SHP77 (cell line): ENCODE measurements around the gene LHFPL3.
"Not testable (repeated sequence)": the region's sequence is repeated elsewhere in the genome, so short reads cannot be mapped to it uniquely, and the experiment has no call there.

Source experiments
- DNase-seq, 2 experiments: peaks; one replicate each; lab custom pipeline; 2025; lab: John Stamatoyannopoulos, UW

The LHFPL3 gene

GRCh38 chr7:104934665-104935064 is 606.3 kb downstream of the LHFPL3 start:
- DNase-seq = no peak

- DNase-seq = no peak
Observed at GRCh38 chr7:104935276-104935675, 606.9 kb downstream of the LHFPL3 start.

DNA sequence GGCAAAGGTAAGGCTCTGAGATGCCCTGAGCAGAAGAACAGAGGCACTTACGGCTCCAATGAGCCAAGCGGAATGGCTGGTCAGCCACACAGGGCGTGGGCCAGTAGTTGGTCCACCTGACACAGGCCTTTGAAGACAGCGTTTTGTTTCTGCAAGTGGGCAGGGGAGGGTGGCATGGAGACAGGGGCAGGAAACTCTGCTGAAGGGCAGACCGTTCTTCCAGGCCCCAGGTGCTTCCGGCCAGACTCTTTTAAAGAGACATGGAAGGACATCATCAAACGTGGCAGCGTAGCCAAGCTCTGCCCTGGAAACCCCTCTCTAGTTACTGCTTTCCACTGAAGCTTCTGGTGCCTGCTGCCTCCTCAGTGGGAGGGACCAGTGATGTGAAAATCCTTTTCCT is 608.1 kb downstream of the LHFPL3 start:
- no peak for DNase-seq

- DNase-seq = not testable (repeated sequence)
Observed at GRCh38 chr7:104937489-104937888, 609.1 kb downstream of the LHFPL3 start.

GRCh38 chr7:104938741-104939390 is 610.5 kb downstream of the LHFPL3 start:
- DNase-seq = no peak

- no peak for DNase-seq
Observed at GRCh38 chr7:104940023-104940710, 611.8 kb downstream of the LHFPL3 start.

- no peak for DNase-seq
Observed at GRCh38 chr7:104943502-104944343, 615.3 kb downstream of the LHFPL3 start.

DNA sequence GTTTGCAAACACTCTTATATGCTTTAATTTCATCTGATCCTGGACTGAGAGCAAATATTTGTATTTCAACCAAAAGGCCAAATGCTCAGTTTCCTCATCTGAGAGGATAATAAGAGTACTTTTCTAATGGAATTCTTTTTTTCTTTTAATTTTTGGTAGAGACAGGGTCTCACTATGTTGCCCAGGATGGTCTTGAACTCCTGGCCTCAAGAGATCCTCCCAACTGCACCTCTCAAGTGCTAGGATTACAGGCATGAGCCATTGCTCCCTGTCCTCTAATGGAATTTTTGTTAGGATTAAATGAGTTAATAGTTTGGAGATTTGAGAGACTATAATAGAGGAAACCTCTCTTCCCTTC is 617.2 kb downstream of the LHFPL3 start:
- DNase-seq = no peak

- no peak for DNase-seq
Observed at GRCh38 chr7:104946338-104946737, 617.9 kb downstream of the LHFPL3 start.

- no peak for DNase-seq
Observed at GRCh38 chr7:104950006-104950405, 621.6 kb downstream of the LHFPL3 start.

GRCh38 chr7:104950754-104951153 is 622.4 kb downstream of the LHFPL3 start:
- DNase-seq = no peak

- no peak for DNase-seq
Observed at GRCh38 chr7:104951546-104951945, 623.1 kb downstream of the LHFPL3 start.

DNA sequence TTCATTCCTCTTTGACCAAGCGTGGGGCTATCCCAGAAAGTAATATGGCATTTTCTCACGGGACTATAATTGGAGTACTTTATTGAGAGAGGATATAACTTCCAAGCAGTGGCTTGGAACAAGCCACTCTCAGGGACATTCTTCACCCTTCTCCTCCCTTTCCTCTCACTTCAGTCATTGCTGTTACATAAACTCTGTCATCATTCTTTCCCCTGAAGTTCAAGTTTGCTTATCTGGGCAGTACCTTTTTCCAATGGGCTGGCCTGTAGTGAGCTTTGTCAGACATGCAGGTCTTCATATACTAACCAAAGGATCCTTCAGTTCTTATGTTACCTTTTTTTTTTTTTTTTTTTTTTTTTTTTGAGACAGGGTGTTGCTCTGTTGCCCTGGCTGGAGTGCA is 626.9 kb downstream of the LHFPL3 start:
- DNase-seq = no peak
